ENCODE results near the gene PITPNC1.
"Not testable (repeated sequence)": the region's sequence is repeated elsewhere in the genome, so short reads cannot be mapped to it uniquely, and the experiment has no call there.

Gene PITPNC1

DNA sequence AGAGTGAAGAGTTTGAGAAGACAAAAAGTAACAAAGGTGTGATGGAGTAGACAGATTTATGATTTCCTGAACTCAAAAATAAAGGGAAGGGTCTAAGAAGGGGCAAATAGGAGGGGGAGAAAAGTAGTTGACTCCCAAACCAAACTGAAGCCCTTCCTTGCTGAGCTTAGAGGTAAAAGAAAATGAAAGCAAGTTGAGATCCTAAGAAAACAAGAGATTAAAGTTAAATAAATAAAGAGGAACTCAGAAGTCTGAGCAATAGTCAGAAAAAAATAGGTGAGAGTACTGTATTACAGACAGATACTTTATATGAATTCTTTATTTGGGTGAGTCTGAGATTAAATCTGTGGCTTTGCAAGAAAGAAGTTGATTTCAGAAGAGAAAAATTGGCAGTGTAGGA lies 7.4 kb upstream of the PITPNC1 start:
- no peak for DNase-seq (ENCODE audit: low spot score)

DNA sequence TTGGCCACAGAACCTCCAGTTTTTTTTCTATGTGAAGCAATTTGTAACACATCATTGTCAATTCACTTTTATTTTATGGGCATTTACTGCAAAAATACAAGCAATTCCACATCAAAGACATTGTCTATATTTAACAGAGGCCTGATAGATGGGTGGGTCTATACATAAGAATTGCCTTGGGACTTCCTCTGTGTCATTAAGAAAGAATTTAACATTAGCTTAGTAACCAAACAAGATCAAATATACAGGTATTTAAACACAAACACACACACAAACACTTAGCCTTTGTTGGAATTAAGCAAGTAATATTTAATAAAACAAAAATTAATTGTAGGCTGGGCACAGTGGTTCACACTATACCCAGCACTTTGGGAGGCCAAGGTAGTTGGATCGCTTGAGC lies 4.3 kb upstream of the PITPNC1 start:
- no peak for DNase-seq (ENCODE audit: low spot score)

DNA sequence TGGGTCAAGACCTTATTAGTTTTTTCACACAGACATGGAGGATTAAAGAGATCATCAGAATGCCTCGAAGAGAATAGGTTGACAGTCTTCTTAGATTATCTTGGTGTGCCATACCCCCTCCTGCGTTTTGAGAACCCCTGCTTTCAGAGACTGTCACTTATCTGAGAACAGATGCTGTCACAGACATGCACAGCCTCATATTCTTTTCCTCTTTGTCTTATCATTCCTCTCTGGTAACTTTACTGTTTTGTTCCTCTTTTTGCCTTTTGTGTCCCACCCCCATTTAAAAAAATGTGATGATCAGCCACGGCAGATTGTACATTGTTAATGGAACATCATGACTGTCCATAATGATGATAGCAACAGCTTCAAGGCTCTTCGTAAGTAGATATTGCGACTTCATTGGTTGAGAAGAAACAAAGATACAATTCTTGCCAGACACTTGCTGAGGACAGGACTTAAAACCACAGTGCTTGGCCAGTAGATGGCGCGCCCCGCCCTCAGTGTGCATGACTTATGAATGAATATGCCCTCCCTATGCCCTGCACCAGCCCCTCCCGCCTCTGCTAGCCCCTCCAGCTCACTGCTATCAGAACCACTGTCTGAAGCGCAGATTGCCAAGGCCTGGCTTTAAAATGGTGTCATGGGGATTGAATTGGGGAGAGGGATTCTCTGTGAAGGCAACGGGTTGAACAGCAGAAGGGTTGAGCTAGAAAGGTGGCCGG lies 2.6 kb upstream of the PITPNC1 start:
- peak; percentile 89 for DNase-seq (ENCODE audit: low spot score)

DNA sequence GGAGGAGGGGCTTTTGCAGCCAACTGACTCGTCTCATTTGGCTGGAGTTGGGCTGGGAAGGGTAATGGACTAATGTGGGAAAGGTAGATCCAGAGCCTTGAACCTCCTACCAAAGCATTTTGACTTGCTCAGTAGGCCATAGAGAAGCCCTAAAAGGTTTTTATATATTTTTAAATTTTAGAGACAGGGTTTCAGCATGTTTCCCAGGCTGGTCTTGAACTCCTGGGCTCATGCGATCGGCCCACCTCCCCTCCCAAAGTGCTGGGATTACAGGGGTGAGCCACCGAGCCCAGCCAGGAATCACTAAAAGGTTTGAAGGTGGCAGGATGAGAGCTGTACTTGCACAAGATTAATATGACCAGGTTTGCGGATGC lies 2.0 kb upstream of the PITPNC1 start:
- DNase-seq (ENCODE audit: low spot score), result no peak

DNA sequence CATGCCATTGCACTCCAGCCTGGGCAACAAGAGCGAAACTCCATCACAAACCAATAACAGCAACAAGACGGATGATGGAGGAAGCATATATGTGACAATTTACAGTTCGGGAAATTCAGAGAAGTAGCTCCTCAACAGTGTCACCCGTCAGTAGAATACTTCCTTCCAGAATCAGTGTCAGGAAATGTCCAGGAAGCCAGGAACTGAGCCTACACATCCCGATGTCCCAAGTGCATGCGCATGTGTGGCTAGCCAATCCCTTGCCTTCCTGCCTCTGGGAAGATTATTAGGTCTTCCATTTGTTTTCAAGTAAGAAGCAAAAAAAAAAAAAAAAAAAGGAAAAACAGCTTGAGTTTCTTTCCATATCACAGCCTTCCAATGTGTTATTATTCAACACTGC lies 1.4 kb upstream of the PITPNC1 start:
- DNase-seq (ENCODE audit: low spot score), result no peak

DNA sequence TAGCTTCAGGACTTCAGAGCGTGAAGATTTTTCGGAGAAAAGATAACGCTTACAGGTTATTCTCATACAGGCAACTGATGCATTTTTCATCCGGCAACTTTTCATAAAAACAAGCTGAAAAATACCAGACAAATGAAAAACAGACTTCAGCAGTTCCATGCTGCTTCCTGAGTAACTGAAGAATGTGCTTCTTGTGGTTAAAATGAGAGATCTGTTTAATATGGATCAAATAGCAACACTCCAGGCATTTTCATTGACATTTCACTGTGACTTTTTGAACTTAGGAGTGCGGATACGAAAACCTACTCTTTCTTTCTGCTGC lies 705 bp upstream of the PITPNC1 start:
- DNase-seq (ENCODE audit: low spot score), result no peak

DNA sequence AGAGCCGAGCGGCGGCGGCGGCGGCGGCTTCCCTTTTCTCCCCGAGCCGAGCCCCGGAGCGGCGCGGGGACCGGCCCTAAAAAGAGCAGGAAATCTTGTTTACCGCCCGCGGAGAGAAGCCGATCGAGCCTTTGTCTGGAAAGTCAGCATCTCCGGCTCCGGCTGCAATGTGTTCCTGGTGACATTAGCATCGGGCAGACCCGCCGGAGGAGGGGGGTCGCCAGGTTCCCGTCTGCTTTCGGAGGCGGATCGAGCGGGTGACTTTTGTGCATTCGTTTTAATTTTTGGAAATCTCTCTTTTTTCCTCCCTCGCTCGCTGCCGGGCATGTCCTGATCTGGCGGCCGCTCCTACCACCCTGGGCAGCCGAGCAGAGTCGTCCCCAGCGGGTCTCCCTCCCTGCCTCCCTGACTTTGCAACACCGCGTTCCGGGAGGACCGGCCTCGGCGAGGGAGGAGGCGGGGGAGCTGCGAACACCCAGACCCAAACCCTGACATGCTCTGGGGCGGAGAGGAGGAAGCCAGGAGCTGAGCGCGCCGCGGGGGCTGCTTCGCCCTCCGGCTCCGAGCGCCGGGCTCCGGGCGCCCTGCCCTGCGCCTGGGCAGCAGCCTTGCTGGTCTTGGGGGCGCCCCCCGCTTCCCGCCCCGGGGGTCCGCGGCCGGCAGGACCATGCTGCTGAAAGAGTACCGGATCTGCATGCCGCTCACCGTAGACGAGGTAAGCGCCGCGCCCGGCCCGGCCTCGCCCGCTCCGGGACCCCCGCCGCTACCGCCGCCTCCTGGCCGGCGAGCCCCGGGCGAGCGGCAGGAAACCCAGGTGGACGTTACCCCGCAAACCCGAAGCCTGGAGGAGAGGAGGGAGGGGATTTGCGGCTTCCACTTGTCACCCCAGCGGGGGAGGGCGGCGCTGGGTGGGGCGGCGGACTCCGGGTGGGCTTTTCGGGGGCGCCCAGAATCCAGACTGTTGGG lies 690 bp downstream of the PITPNC1 start:
- DNase-seq (ENCODE audit: low spot score), result peak; percentile 46

DNA sequence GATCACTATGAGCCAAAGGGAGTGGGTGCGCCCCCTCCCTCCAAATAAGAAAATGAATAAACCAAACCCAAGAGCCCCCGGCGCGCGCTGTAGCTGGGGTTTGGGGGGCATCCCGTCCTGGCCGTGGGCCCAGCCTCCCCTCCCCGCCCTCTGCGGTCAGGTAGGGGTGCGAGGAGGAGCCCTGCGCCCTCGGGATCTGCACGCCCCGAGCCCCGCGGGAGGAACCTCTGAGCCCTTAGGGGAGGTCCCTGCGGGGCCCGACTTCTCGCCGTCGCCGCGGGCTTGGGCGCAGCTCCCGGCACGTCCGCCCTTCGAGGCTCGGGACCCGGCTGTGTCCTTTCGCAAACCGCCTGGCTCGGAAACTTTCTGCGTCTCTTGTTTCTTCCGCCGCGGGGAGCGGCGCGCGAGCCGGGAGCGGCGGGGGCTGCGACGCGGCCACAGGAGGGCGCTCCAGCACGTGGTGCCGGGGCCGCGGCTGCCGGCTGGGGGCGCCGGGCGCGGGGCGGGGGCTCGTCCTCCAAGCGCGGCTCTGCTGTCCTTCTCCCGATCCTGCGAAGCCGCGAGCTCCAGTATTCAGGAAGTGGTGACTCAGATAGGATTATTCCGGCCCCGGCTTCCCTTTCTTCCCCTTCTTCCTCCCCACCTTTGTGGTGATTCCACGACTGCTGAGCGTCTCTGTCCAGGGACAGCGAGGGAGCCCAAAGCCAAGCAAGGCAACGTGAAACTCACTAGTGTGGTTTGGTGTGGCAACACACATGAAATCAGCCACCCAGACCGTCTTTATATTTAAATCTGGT lies 1.6 kb downstream of the PITPNC1 start:
- DNase-seq (ENCODE audit: low spot score), result peak; percentile 73

DNA sequence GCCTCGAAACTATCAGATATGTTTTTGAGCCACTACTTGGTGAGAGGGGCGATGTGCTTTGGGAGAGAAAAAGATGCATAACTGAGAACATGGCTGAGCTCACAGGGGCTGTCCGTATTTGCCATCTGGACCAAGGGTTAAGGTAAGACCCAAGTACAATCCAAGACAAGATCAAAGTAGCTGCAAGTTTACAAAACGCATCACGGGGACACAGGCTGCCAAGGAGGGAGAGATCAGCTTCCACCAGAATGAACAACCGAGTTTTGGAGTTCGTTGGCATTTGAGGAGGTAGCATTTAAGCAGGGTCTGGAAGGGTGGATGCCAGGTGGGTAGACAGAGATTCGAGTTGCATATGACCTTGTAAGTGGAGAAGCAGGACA lies 2.2 kb downstream of the PITPNC1 start:
- no peak for DNase-seq (ENCODE audit: low spot score)

DNA sequence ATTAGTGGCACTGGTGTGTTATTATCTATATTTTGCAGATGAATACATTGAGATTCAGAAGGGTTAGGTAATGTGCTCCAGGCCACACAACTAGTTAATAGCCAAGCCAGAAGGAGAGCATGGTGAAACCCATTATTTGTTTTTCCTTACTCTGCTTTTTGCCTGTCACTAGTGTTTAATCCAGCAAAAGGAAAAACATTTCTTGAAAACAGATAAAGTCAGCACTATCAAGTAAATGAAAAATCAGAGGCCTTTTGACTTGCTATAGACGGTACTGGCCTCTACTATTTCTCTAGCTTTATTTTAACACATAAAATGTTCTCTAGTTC lies 4.8 kb downstream of the PITPNC1 start:
- DNase-seq (ENCODE audit: low spot score), result no peak

DNA sequence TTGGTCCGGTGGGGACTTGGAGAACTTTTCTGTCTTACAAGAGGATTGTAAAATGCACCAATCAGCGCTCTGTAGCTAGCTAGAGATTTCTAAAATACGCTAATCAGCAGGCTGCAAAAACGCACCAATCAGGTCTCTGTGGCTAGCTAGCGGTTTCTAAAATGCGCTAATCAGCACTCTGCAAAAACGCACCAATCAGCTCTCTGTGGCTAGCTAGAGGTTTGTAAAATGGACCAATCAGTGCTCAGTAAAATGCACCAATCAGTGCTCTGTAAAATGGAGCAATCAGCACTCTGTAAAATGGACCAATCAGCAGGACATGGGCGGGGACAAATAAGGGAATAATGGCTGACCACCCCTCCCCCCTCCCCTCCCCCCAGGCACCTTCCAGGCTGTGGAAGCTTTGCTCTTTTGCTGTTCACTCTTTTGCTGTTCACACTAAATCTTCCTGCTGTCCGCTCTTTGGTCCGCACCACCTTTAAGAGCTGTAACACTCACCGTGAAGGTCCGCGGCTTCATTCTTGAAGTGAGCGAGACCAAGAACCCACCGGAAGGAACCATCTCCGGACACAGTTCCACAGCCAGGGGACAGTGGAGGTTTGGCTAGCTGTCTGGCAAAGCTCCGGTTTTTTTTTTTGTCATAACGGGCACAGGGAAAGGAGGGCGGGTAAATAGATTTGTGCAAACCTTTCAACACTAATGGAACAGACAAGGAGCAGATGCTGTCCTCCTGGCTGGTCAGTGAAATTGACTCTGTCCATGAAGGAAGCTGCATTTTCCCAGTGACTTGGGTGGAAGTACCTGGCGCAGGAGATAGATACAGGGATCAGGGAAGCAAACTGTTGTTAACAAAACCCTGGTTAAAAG lies 8.3 kb downstream of the PITPNC1 start:
- no peak for DNase-seq (ENCODE audit: low spot score)

DNA sequence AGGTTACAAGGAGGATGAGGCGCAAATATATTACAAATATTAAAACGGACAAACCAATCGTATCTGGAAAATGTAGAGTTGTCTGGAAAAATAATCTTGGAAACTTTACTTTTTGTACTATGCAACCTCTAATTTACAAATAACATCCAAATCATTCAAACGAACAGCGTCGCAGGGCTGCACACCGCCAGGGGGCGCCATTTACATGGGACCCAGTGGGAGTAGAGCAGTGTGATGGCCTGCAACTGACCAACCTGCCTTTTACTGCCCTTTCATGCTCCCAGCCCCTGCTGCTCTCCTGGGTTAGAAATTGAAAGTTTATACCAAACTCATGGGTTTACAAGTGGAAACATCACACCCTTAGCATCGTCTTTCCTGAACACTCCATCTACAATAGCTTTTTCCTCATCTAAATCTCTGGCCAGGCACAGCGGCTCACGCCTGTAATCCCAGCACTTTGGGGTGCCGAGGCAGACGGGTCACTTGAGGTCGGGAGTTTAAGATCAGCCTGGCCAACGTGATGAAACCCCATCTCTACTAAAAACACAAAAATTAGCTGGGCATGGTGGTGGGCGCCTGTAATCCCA lies 10.0 kb downstream of the PITPNC1 start:
- peak; percentile 50 for DNase-seq (ENCODE audit: low spot score)

DNA sequence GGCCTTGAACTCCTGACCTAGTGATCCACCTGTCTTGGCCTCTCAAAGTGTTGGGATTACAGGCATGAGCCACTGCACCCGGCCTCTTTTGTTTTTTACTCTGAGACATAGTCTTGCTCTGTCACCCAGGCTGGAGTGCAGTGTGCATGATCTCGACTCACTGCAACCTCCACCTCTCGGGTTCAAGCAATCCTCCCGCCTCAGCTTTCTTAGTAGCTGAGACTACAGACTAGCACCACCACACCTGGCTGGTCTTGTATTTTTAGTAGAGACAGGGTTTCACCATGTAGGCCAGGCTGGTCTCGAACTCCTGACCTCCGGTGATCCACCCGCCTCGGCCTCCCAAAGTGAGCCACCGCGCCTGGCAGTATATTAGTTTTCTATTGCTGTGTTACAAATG lies 11.5 kb downstream of the PITPNC1 start:
- not testable (repeated sequence) for DNase-seq (ENCODE audit: low spot score)

DNA sequence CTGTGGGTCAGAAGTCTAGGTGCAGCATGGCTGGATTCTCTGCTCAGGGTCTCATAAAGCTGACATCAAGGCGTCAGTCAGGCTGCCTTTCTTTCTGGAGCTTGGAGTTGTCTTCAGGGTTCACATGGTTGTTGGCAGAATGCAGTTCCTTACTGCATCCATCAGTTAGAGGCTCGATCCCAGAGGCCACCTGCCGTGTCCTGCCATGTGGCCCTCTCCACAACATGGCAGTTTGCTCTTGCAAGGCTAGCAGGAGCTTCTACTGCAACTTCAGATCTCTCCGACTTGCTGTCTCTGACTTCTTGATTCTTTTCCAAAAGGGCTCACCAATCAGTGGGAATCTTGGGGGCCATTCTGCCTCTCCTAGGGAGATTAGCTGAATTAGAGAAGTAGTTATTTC lies 11.9 kb downstream of the PITPNC1 start:
- no peak for DNase-seq (ENCODE audit: low spot score)

DNA sequence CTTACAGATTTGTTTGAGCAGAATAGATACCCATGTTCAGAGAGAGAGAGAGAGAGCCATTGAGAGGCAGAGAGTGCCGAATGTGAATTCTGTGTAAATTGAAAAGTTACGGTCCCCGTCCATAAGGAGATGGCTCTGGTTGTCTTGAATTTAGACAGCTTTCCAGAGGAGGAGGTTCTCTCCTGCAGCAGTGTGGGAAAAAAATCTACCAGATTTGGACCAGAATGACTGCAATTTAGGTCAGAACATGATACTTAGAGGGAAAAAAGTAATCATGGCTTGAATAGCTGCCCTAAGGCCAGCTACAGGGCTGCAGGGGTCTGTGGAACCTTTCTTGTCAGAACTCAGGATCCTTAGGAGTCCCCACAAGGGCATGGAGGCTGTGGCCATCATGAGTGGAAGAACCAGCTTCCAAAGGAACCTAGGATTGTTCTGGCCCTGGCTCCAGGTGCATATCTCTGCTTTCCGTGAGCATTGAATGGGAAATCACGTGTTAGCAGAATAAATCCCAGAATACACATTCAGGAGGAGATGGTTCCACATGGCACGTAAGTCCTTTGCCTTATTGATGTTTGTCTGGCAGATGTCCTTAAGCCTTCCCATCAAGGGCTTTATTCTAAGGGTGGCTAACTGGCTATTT lies 13.0 kb downstream of the PITPNC1 start:
- no peak for DNase-seq (ENCODE audit: low spot score)

DNA sequence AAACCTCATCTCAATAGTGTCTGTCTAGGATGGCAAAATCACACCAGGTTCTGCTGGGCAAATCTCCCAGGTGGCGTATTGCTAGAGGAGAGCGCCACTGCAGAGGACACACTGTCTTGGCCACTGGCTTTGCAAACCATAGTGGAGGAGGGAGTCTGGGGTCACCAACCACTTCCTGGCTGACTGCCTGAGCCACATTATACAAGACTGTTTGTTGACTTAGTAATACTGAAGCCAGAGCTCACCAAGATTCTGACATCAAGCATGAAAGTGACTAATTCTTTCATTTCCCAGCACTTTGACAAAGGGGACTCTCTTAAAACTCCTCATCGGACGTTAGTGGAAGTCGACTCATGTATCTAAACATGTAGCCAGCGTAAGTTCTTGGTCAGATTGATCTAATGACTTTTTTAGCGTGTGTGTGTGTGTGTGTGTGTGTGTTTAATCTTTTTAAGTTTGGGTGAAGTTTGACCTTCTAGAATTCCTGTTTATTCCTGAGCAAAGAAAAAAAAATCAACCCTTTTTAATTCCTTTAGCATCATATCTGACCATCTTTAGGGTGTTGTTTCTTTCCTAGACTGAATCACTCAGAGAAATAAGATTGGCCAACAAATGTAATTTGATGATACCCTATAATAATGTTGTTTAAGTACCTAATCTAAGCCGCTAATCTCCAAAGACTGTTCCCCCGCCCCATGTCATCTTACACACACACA lies 13.7 kb downstream of the PITPNC1 start:
- DNase-seq (ENCODE audit: low spot score), result peak; percentile 70

DNA sequence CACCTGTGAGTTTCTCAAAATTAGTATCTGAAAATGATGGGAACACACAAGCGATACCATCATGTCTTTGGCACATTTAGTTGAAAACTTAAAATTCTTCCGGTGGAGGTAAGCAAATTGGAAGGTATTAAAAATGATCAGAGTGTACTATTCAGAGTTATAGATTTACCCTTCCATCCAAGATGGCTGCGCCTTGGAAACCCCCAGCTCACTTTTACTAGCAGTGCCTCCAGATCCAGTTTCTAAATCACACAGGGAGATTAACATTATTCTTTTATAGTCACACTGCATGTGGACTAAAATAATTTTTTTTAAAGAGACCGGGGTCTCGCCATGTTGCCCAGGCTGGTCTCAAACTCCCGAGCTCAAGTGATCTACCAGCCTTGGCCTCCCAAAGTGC lies 15.0 kb downstream of the PITPNC1 start:
- DNase-seq (ENCODE audit: low spot score), result no peak

DNA sequence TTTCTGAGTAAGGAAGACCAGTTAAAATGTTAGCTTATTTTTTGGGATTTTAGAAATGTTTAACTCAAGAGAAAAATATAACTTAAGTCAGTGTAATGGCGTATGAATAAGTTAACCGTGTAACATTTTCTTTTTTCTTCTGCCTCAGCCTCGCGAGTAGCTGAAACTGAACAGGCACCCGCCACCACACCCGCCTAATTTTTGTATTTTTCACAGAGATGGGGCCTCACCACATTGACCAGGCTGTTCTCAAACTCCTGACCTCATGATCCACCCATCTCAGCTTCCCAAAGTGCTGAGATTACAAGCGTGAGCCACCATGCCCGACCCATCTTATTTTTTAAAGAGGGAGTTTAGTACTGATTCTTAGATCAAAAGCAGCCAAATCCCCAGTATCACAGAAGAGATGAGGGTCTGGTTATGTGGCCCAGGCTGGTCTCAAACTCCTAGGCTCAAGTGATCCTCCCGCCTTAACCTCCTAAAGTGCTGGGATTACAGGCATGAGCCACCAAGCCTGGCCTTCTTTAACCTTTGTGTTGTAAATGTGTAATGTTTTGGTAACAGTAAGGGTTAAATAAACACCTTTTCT lies 16.8 kb downstream of the PITPNC1 start:
- no peak for DNase-seq (ENCODE audit: low spot score)

DNA sequence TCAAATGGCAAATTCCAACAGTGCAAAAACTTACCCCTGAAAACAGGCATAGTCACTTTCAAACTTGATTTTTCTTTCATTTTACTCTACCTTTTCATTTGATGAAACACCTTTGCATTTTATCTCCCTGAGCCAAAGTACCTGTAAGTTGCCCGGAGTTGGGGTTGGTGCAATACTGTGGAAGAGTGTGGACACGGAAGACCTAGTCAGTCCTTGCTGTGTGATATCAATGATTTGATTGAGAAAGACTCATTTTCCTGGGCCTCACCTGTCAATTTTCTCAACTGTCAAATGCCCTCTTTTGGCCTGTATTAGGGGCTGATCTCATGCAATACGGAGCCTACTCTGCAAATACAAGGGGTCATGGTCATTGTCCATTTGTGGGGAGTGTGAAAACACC lies 22.6 kb downstream of the PITPNC1 start:
- DNase-seq (ENCODE audit: low spot score), result no peak

DNA sequence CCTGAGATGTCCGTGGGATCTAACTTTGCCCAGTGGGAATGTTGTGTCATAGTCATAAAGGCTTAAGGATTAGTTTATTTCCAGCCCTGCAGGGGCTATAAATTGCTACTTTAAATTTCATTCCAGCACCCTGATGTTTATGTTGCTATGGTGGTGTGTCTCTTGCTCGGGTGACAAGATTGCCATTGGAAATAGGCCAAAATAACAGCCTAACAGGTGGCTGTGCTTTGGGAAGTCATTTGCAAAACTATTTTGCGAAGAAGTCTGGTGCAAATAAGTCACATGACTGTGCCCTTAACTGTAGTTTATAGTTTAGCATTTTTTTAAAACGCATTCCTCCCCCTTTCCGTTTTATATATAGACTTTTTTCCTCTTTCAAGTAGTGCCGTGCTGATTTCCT lies 23.1 kb downstream of the PITPNC1 start:
- peak; percentile 44 for DNase-seq (ENCODE audit: low spot score)

All from CD4-positive, alpha-beta T cell treated with Interleukin-6 at 100 ng/mL for 8 hours (primary cell).